Naive B cell (primary cell): Measurements from ENCODE around the gene SNAPIN. TPM values are rescaled to one million over a fixed set of nuclear protein-coding genes. Genes with fewer than 3 reads are reported as not detected.

Experiments
- ATAC-seq, 2 donors: fragments of 150-1000 bp; cut with Tn5 transposase; 2 replicates each; pipeline ENCODE4 v1.10.0; 2021; ENCODE audit warnings: low read depth in 2 of 2, mild to moderate bottlenecking in 2 of 2, moderate library complexity in 2 of 2
- DNase-seq: peaks from one replicate; pipeline ENCODE4 v3.0.0; 2022
- H3K27ac Mint-ChIP-seq, 6 donors: one replicate each; pipeline ENCODE4 v1.8.0; 2020 to 2022; ENCODE audit warnings: mild to moderate bottlenecking in 6 of 6, mixed read lengths in 6 of 6, moderate library complexity in 5 of 6, inconsistent platforms in 2 of 6
- H3K27me3 Mint-ChIP-seq, 3 donors: one replicate each; pipeline ENCODE4 v1.8.0; 2021 to 2022; ENCODE audit warnings: mixed read lengths in 3 of 3, mild to moderate bottlenecking in 1 of 3
- H3K36me3 Mint-ChIP-seq, 2 donors: one replicate each; pipeline ENCODE4 v1.8.0; 2020 to 2022; ENCODE audit warnings: mixed read lengths in 2 of 2, inconsistent platforms in 1 of 2, mild to moderate bottlenecking in 1 of 2
- H3K4me1 Mint-ChIP-seq, 3 donors: one replicate each; pipeline ENCODE4 v1.8.0; 2020 to 2022; ENCODE audit warnings: mixed read lengths in 3 of 3, inconsistent platforms in 1 of 3, mild to moderate bottlenecking in 1 of 3, moderate library complexity in 1 of 3
- H3K4me3 Mint-ChIP-seq, 8 donors: one replicate each; pipeline ENCODE4 v1.8.0; 2020 to 2022; ENCODE audit warnings: mild to moderate bottlenecking in 8 of 8, mixed read lengths in 8 of 8, moderate library complexity in 8 of 8, inconsistent platforms in 2 of 8
- H3K9me3 Mint-ChIP-seq, 7 donors: one replicate each; pipeline ENCODE4 v1.8.0; 2020 to 2022; ENCODE audit warnings: mixed read lengths in 7 of 7, mild to moderate bottlenecking in 5 of 7, inconsistent platforms in 2 of 7, moderate library complexity in 1 of 7
- polyA plus RNA-seq, 6 donors: library from polyadenylated mRNA; unstranded; fragments of 300-500 nt; fragmentation: Illumina TruSeq; gene quantifications; one replicate each; pipeline ENCODE4 v1.2.3, GENCODE V29; 2021; ENCODE audit warnings: low read depth in 6 of 6

Gene SNAPIN
- polyA plus RNA-seq, 6 donors from 2014 or later, result 51.1 to 111 (median 90.1) TPM

DNA sequence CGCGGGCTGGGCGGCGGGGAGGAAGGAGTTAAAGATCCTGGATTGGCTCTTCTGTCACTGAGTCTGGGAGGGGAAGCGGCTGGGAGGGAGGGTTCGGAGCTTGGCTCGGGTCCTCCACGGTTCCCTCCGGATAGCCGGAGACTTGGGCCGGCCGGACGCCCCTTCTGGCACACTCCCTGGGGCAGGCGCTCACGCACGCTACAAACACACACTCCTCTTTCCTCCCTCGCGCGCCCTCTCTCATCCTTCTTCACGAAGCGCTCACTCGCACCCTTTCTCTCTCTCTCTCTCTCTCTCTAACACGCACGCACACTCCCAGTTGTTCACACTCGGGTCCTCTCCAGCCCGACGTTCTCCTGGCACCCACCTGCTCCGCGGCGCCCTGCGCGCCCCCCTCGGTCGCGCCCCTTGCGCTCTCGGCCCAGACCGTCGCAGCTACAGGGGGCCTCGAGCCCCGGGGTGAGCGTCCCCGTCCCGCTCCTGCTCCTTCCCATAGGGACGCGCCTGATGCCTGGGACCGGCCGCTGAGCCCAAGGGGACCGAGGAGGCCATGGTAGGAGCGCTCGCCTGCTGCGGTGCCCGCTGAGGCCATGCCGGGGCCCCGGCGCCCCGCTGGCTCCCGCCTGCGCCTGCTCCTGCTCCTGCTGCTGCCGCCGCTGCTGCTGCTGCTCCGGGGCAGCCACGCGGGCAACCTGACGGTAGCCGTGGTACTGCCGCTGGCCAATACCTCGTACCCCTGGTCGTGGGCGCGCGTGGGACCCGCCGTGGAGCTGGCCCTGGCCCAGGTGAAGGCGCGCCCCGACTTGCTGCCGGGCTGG lies 20.2 kb downstream of the SNAPIN start, which contains the start of gene NPR1:
Gene NPR1, plus strand, starts transcription at position 170 of the 818 bp plus-strand sequence. Its CDS starts 421 bp downstream, at position 591.
- Mint-ChIP-seq H3K36me3 (peaks cover 0 to 8% of the 10 kb centered on the region in 2 donors), H3K27me3 (peaks cover 50 to 62% (median 60%) of the 10 kb centered on the region in 3 donors), H3K9me3 (no peaks in the 10 kb centered on the region), H3K27ac (peak within 1 kb of the TSS in 3 of 6 donors; percentile 65 to 73 (median 69)), H3K4me3 (peak within 1 kb of the TSS; percentile 82 to 93 (median 88)), H3K4me1 (peaks cover 24 to 28% (median 25%) of the 10 kb centered on the region in 3 donors)
- ATAC-seq (peak; percentile 43 to 52), DNase-seq (no peak)

DNA sequence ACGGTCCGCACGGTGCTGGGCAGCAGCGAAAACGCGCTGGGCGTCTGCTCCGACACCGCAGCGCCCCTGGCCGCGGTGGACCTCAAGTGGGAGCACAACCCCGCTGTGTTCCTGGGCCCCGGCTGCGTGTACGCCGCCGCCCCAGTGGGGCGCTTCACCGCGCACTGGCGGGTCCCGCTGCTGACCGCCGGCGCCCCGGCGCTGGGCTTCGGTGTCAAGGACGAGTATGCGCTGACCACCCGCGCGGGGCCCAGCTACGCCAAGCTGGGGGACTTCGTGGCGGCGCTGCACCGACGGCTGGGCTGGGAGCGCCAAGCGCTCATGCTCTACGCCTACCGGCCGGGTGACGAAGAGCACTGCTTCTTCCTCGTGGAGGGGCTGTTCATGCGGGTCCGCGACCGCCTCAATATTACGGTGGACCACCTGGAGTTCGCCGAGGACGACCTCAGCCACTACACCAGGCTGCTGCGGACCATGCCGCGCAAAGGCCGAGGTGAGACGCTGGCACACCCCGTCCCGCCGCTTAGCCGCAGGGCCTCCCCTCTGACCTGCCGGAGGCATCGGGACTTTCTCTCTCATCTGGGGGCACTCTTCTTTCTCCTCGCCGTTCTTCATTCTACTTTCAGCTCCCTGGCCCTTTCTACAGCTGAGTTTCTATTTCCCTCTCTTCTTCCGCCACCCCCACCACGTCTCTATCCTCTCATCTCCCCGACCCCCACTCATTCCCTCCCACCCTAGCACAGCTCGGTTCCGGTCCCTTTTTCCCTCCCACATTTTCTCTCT lies 21.0 kb downstream of the SNAPIN start:
- Mint-ChIP-seq H3K4me3 (peak overlapping the region; percentile 82 to 91 (median 86)), H3K36me3 (peaks cover 0 to 8% of the 10 kb centered on the region in 2 donors), H3K27me3 (peaks cover 54 to 67% (median 66%) of the 10 kb centered on the region in 3 donors), H3K4me1 (peaks cover 24 to 28% (median 25%) of the 10 kb centered on the region in 3 donors), H3K27ac (peak overlapping the region in 4 of 6 donors; percentile 38 to 65 (median 61)), H3K9me3 (no peaks in the 10 kb centered on the region)
- ATAC-seq (peak; percentile 70 to 74), DNase-seq (no peak)

- Mint-ChIP-seq H3K4me1 (peaks cover 24 to 28% (median 25%) of the 10 kb centered on the region in 3 donors), H3K9me3 (no peaks in the 10 kb centered on the region), H3K27ac (peak overlapping the region in 1 of 6 donors; percentile 65), H3K27me3 (peaks cover 54 to 69% (median 69%) of the 10 kb centered on the region in 3 donors), H3K4me3 (peak overlapping the region in 7 of 8 donors; percentile 45 to 91 (median 84)), H3K36me3 (peaks cover 0 to 8% of the 10 kb centered on the region in 2 donors)
- DNase-seq (no peak), ATAC-seq (no peak)
These were observed 21.6 kb downstream of the SNAPIN start for GRCh38 chr1:153680120-153680403.

- Mint-ChIP-seq H3K27me3 (peaks cover 45 to 70% (median 67%) of the 10 kb centered on the region in 3 donors), H3K9me3 (no peaks in the 10 kb centered on the region), H3K27ac (no peak overlapping the region)
These were observed 24.2 kb downstream of the SNAPIN start for GRCh38 chr1:153682730-153683129.

DNA sequence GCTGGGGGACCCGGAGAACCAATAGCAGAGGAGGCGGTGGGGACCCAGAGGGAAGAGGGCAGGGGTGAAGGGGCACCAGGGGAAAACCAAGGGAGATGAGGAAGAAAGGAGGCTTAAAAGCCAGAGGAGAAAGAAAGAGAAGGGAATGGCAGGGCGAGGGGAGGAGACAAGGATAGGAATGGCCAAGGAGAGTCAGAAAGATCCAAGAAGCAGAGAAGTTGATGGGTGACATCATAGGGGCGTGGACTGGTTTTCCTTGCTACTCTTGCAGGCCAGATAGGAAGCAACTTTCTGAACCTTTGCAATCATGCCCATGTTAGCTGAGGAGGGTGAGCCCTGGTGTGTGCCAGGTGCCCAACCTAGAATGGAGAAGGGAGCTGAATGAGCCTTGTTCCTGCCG lies 25.4 kb downstream of the SNAPIN start:
- Mint-ChIP-seq H3K36me3 (peaks cover 0 to 8% of the 10 kb centered on the region in 2 donors), H3K4me1 (peaks cover 14 to 18% (median 17%) of the 10 kb centered on the region in 3 donors), H3K27me3 (peaks cover 35 to 66% (median 64%) of the 10 kb centered on the region in 3 donors), H3K27ac (peak overlapping the region in 1 of 6 donors; percentile 0), H3K4me3 (no peak overlapping the region), H3K9me3 (no peaks in the 10 kb centered on the region)
- DNase-seq (no peak), ATAC-seq (no peak)

More at GRCh38 chr1:153682730-153683129, 24.2 kb downstream of the SNAPIN start:
- DNase-seq, result no peak
- Mint-ChIP-seq H3K4me3 (no peak overlapping the region), H3K4me1 (peaks cover 21 to 23% (median 21%) of the 10 kb centered on the region in 3 donors), H3K36me3 (peaks cover 0 to 8% of the 10 kb centered on the region in 2 donors)
- no peak for ATAC-seq

DNA sequence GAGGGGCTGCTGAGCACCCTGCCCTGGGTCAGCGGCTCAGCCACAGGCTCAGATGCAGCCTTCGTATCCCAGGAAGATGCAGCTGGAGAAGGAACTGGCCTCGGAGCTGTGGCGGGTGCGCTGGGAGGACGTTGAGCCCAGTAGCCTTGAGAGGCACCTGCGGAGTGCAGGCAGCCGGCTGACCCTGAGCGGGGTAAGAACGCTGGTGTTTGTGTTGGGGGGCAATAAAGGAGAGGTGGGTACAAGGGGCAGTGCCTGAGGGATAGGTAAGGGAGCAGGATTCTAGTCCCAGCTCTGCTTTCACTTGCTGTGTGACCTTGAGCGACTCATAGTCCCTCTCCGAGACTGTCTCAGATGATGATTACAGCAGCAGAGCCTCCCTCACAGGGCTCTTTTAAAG lies 26.4 kb downstream of the SNAPIN start:
- no peak overlapping the region for H3K4me3 Mint-ChIP-seq
- H3K9me3 Mint-ChIP-seq, result no peaks in the 10 kb centered on the region
- ATAC-seq (no peak), DNase-seq (no peak)
- H3K36me3 Mint-ChIP-seq, result peaks cover 0 to 3% of the 10 kb centered on the region in 2 donors
- H3K4me1 Mint-ChIP-seq, result peaks cover 13 to 20% (median 16%) of the 10 kb centered on the region in 3 donors
- H3K27me3 Mint-ChIP-seq, result peaks cover 30 to 59% (median 58%) of the 10 kb centered on the region in 3 donors
- peak overlapping the region in 1 of 6 donors; percentile 38 for H3K27ac Mint-ChIP-seq

DNA sequence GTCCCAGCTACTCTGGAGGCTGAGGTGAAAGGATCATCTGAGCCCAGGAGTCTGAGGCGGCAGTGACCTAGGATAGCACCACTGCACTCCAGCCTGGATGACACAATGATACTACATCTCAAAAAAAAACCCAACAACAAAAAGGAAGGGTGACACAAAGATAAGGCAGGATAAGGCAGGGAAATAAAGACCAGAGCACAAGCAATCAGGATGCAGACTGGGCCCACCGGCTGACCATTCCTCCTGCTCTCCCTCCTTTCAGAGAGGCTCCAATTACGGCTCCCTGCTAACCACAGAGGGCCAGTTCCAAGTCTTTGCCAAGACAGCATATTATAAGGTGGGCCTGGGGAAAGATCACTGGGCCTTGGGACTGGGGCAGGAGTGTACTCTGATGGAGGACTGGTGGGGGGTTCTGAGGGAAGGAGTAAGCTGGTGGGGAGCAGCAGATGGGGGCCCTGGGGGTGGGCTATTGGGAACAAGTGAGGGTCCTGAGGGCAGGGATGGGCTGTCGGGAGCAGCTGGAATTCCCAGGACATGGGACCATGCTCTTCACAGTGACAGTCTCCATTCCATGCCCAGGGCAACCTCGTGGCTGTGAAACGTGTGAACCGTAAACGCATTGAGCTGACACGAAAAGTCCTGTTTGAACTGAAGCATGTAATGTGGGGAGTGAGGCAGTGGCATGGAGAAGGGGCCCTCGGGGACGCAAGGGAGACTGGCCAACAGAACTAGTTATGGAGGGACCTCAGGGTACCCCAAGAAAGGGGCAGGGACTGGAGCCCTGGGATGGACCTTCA lies 27.2 kb downstream of the SNAPIN start:
- DNase-seq (no peak), ATAC-seq (no peak)
- H3K9me3 Mint-ChIP-seq, result no peaks in the 10 kb centered on the region
- no peaks in the 10 kb centered on the region for H3K36me3 Mint-ChIP-seq
- H3K27ac Mint-ChIP-seq, result no peak overlapping the region
- H3K4me1 Mint-ChIP-seq, result peaks cover 6 to 13% (median 10%) of the 10 kb centered on the region in 3 donors
- H3K4me3 Mint-ChIP-seq, result peak overlapping the region in 1 of 8 donors; percentile 11
- H3K27me3 Mint-ChIP-seq, result peaks cover 26 to 51% (median 49%) of the 10 kb centered on the region in 3 donors

DNA sequence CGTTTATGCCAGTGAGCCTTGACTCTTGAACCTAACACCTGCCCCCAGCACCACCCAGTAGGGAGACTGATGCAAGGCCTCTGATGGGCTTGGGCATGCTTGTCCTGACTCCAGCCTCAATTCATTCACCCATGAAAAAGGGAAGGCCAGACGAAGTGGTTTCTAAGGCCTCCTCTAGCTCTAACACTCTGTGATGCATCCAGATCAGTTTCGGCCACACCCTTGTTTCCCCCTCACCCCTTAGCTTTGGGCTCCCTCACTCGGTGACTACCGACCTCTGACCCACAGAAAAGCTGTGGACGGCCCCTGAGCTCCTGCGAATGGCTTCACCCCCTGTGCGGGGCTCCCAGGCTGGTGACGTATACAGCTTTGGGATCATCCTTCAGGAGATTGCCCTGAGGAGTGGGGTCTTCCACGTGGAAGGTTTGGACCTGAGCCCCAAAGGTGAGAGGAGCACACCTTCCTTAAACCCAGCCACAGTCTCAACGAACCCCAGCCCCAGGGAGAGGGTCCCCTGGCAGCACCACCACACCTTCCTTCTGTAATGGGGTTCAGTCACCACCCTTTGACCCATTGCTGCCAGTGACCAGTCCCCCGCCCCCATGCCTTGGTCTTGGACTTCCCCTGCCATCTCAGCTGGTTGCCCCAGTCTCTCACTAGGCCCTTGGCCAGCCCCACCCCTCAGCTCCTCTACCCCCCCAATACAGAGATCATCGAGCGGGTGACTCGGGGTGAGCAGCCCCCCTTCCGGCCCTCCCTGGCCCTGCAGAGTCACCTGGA lies 29.0 kb downstream of the SNAPIN start:
- Mint-ChIP-seq H3K36me3 (no peaks in the 10 kb centered on the region), H3K27me3 (peaks cover 14 to 38% (median 33%) of the 10 kb centered on the region in 3 donors), H3K27ac (peak overlapping the region in 1 of 6 donors; percentile 22), H3K4me1 (peaks cover 6 to 13% (median 10%) of the 10 kb centered on the region in 3 donors), H3K4me3 (no peak overlapping the region), H3K9me3 (no peaks in the 10 kb centered on the region)
- no peak for ATAC-seq
- no peak for DNase-seq

GRCh38 chr1:153688276-153688675 lies 29.8 kb downstream of the SNAPIN start:
- Mint-ChIP-seq H3K4me1 (peaks cover 6 to 13% (median 10%) of the 10 kb centered on the region in 3 donors), H3K4me3 (no peak overlapping the region), H3K27ac (peak overlapping the region in 3 of 6 donors; percentile 15 to 87 (median 31)), H3K27me3 (peaks cover 8 to 37% (median 29%) of the 10 kb centered on the region in 3 donors), H3K36me3 (no peaks in the 10 kb centered on the region), H3K9me3 (no peaks in the 10 kb centered on the region)
- no peak for ATAC-seq
- DNase-seq, result no peak

- peaks cover 3 to 32% (median 24%) of the 10 kb centered on the region in 3 donors for H3K27me3 Mint-ChIP-seq
- no peaks in the 10 kb centered on the region for H3K9me3 Mint-ChIP-seq
- no peak overlapping the region for H3K4me3 Mint-ChIP-seq
- peak; percentile 27 to 35 for ATAC-seq
- H3K27ac Mint-ChIP-seq, result peak overlapping the region in 3 of 6 donors; percentile 15 to 87 (median 31)
- H3K4me1 Mint-ChIP-seq, result peaks cover 6 to 13% (median 10%) of the 10 kb centered on the region in 3 donors
- no peaks in the 10 kb centered on the region for H3K36me3 Mint-ChIP-seq
- DNase-seq, result no peak
These were observed 30.3 kb downstream of the SNAPIN start for GRCh38 chr1:153688736-153689328.

DNA sequence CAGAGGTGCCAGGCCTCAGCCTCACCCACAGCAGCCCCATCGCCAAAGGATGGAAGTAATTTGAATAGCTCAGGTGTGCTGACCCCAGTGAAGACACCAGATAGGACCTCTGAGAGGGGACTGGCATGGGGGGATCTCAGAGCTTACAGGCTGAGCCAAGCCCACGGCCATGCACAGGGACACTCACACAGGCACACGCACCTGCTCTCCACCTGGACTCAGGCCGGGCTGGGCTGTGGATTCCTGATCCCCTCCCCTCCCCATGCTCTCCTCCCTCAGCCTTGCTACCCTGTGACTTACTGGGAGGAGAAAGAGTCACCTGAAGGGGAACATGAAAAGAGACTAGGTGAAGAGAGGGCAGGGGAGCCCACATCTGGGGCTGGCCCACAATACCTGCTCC lies 35.0 kb downstream of the SNAPIN start:
- Mint-ChIP-seq H3K27me3 (peaks cover 0 to 14% (median 4%) of the 10 kb centered on the region in 3 donors), H3K4me3 (peak overlapping the region in 1 of 8 donors; percentile 2), H3K9me3 (no peaks in the 10 kb centered on the region), H3K36me3 (no peaks in the 10 kb centered on the region), H3K27ac (peak overlapping the region in 1 of 6 donors; percentile 21), H3K4me1 (peaks cover 10 to 21% (median 12%) of the 10 kb centered on the region in 3 donors)
- ATAC-seq, result no peak
- DNase-seq, result no peak

DNA sequence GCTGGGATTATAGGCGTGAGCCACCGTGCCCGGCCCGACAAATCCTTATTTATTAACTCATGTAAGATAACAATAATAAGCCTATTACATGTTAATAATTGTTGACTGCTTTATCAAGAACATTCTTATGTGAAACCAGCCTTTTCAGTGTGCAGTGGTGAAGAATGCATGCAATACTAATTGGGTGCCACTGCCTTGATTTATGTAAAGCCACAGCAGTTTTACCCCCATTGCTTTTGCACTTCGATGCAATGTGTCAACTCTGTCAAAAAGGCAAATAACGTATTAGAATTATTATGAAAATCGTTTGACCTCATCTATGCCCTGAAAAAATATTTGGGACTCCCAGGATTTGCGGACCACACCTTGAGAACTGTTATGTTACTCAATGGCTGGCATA lies 38.2 kb downstream of the SNAPIN start:
- no peak for DNase-seq
- Mint-ChIP-seq H3K4me3 (peak overlapping the region in 1 of 8 donors; percentile 67), H3K27me3 (peaks cover 0 to 11% (median 0%) of the 10 kb centered on the region in 3 donors), H3K9me3 (no peaks in the 10 kb centered on the region), H3K36me3 (no peaks in the 10 kb centered on the region), H3K4me1 (peaks cover 5 to 11% (median 6%) of the 10 kb centered on the region in 3 donors), H3K27ac (no peak overlapping the region)
- no peak for ATAC-seq
